CD14-positive monocyte (primary cell): ENCODE measurements around the gene KSR1. TPM values are rescaled to one million over a fixed set of nuclear protein-coding genes. Genes with fewer than 3 reads are reported as not detected.

ENCODE experiments used
- DNase-seq, 3 donors: peaks; one replicate each; pipeline ENCODE4 v3.0.0-alpha.2; 2011 to 2022
- H2AFZ ChIP-seq: 2 replicates; pipeline ENCODE4 v1.6.0; 2012; ENCODE audit warnings: mild to moderate bottlenecking, low read depth, low read length, inconsistent platforms; ENCODE audit not compliant: insufficient read depth, poor library complexity, severe bottlenecking
- H3K27ac ChIP-seq, 2 donors: 1 replicate in 1 of 2; 2 replicates in 1 of 2; pipeline ENCODE4 v1.5.1; 2012 to 2013; ENCODE audit warnings: low read length in 2 of 2, control low read depth in 1 of 2, inconsistent platforms in 1 of 2, low read depth in 1 of 2, mild to moderate bottlenecking in 1 of 2
- H3K27me3 ChIP-seq, 2 donors: one replicate each; pipeline versions ENCODE4 v1.6.0 to v1.6.1; 2011 to 2013; ENCODE audit warnings: low read length in 2 of 2; ENCODE audit not compliant: control insufficient read depth in 2 of 2, insufficient read depth in 2 of 2
- H3K36me3 ChIP-seq, 2 donors: replicated peaks in 1 of 2; 1 replicate in 1 of 2; 2 replicates in 1 of 2; pipeline versions ENCODE4 v1.5.1 to v1.6.1; 2012 to 2013; ENCODE audit warnings: low read length in 2 of 2, control low read depth in 1 of 2, inconsistent platforms in 1 of 2, mild to moderate bottlenecking in 1 of 2; ENCODE audit not compliant: insufficient read depth in 2 of 2, control insufficient read depth in 1 of 2
- H3K4me1 ChIP-seq, 2 donors: 1 replicate in 1 of 2; 2 replicates in 1 of 2; pipeline versions ENCODE4 v1.5.1 to v1.6.1; 2012 to 2013; ENCODE audit warnings: low read length in 2 of 2, control low read depth in 1 of 2, inconsistent platforms in 1 of 2, mild to moderate bottlenecking in 1 of 2, moderate library complexity in 1 of 2; ENCODE audit not compliant: insufficient read depth in 2 of 2, control insufficient read depth in 1 of 2
- H3K4me2 ChIP-seq: replicated peaks from 2 replicates; pipeline ENCODE3; 2012; ENCODE audit warnings: low read length, moderate library complexity, mild to moderate bottlenecking; ENCODE audit not compliant: poor library complexity, severe bottlenecking; ENCODE audit errors: extremely low read depth
- H3K4me3 ChIP-seq, 3 experiments: fragments of 200-600 bp in 1 of 3; sonication (generic) in 1 of 3; replicated peaks in 1 of 3; 1 replicate in 2 of 3; 2 replicates in 1 of 3; pipeline ENCODE4 v1.5.1; 2011 to 2013; ENCODE audit warnings: low read length in 3 of 3, mild to moderate bottlenecking in 3 of 3, control low read depth in 2 of 3, low read depth in 2 of 3, inconsistent platforms in 1 of 3, moderate library complexity in 1 of 3
- H3K79me2 ChIP-seq: 2 replicates; pipeline ENCODE4 v1.6.0; 2012; ENCODE audit warnings: mild to moderate bottlenecking, control low read depth, inconsistent platforms, low read length, moderate library complexity; ENCODE audit not compliant: insufficient read depth
- H3K9ac ChIP-seq: 2 replicates; pipeline ENCODE4 v1.6.0; 2017; ENCODE audit warnings: low read length, mild to moderate bottlenecking; ENCODE audit not compliant: insufficient read depth, poor library complexity, severe bottlenecking
- H3K9me3 ChIP-seq, 2 donors: replicated peaks in 1 of 2; 1 replicate in 1 of 2; 2 replicates in 1 of 2; pipeline versions ENCODE4 v1.5.1 to v1.6.1; 2012 to 2013; ENCODE audit warnings: low read length in 2 of 2, control low read depth in 1 of 2; ENCODE audit not compliant: control insufficient read depth in 1 of 2, insufficient read depth in 1 of 2
- H4K20me1 ChIP-seq: 2 replicates; pipeline ENCODE4 v1.6.0; 2012; ENCODE audit warnings: mild to moderate bottlenecking, low read length, control low read depth, moderate library complexity; ENCODE audit not compliant: insufficient read depth
- H3K27ac Mint-ChIP-seq, 7 donors: one replicate each; pipeline ENCODE4 v1.8.0; 2020; ENCODE audit warnings: mild to moderate bottlenecking in 7 of 7, mixed read lengths in 7 of 7, moderate library complexity in 6 of 7, inconsistent platforms in 2 of 7
- H3K27me3 Mint-ChIP-seq, 3 donors: one replicate each; pipeline ENCODE4 v1.8.0; 2021 to 2022; ENCODE audit warnings: low read depth in 3 of 3, mild to moderate bottlenecking in 3 of 3, mixed read lengths in 3 of 3, moderate library complexity in 3 of 3, inconsistent platforms in 1 of 3
- H3K36me3 Mint-ChIP-seq, 2 donors: one replicate each; pipeline ENCODE4 v1.8.0; 2020; ENCODE audit warnings: mixed read lengths in 2 of 2, inconsistent platforms in 1 of 2, mild to moderate bottlenecking in 1 of 2
- H3K4me1 Mint-ChIP-seq: one replicate; pipeline ENCODE4 v1.8.0; 2020; ENCODE audit warnings: mild to moderate bottlenecking, mixed read lengths
- H3K4me3 Mint-ChIP-seq, 2 donors: one replicate each; pipeline ENCODE4 v1.8.0; 2020; ENCODE audit warnings: mild to moderate bottlenecking in 2 of 2, mixed read lengths in 2 of 2, moderate library complexity in 1 of 2
- H3K9me3 Mint-ChIP-seq, 7 donors: one replicate each; pipeline ENCODE4 v1.8.0; 2020 to 2022; ENCODE audit warnings: mixed read lengths in 7 of 7, mild to moderate bottlenecking in 6 of 7, moderate library complexity in 6 of 7, inconsistent platforms in 2 of 7
- CTCF ChIP-seq: fragments of 200-600 bp; IDR thresholded peaks from one replicate; pipeline ENCODE4 v1.8.0; 2022; ENCODE audit warnings: antibody characterized with exemption, mild to moderate bottlenecking
- WGBS: methylation state at CpG from one replicate; pipeline ENCODE4 v1.1.5; 2013; ENCODE audit warnings: missing lambda C conversion rate; ENCODE audit not compliant: insufficient coverage; 5-methylcytosine and 5-hydroxymethylcytosine counted together
- intact Hi-C, 2 donors: fragments of 100-400 bp; cut with micrococcal nuclease; formaldehyde crosslinking; loops; one replicate each; pipeline versions ENCODE4 v1.15.0 to v1.15.1; 2023
- polyA plus RNA-seq, 3 donors: library from polyadenylated mRNA; depleted of rRNA in 1 of 3; unstranded in 2 of 3; stranded (reverse) in 1 of 3; fragments of 300-500 nt in 2 of 3; fragments of >200 nt in 1 of 3; fragmentation: Illumina TruSeq in 2 of 3; gene quantifications; 1 replicate in 2 of 3; 2 replicates in 1 of 3; pipeline ENCODE4 v1.2.3, GENCODE V29; 2012 to 2021

Gene KSR1
- polyA plus RNA-seq, 3 donors, result 1.2 to 111 (median 4.2) TPM

- Mint-ChIP-seq H3K4me3 (no peak overlapping the region), H3K36me3 (peaks cover 22 to 31% of the 10 kb centered on the region in 2 donors), H3K4me1 (peaks cover 39% of the 10 kb centered on the region), H3K27me3 (peaks cover 1 to 5% (median 3%) of the 10 kb centered on the region in 3 donors), H3K9me3 (no peaks in the 10 kb centered on the region), H3K27ac (no peak overlapping the region)
- Histone ChIP-seq H3K27ac (no peak overlapping the region), H3K79me2 (peaks cover 62% of the 10 kb centered on the region), H3K9me3 (no peaks in the 10 kb centered on the region), H3K36me3 (peaks cover 3 to 21% of the 10 kb centered on the region in 2 donors), H3K4me2 (no peak overlapping the region), H3K27me3 (no peaks in the 10 kb centered on the region), H2AFZ (no peak overlapping the region), H3K4me1 (peaks cover 16 to 21% of the 10 kb centered on the region in 2 donors), H3K9ac (no peak overlapping the region), H4K20me1 (peaks cover 98% of the 10 kb centered on the region), H3K4me3 (no peak overlapping the region)
- 100% methylated on average over 1 of the region's 4 CpGs for WGBS
- intact Hi-C loops, result no loop called here
- TF ChIP-seq CTCF, result no peak
- DNase-seq, result no peak
Measured at GRCh38 chr17:27547301-27547683, 91.0 kb downstream of the KSR1 start.

- Histone ChIP-seq H3K4me3 (no peak overlapping the region), H3K36me3 (peaks cover 3 to 32% of the 10 kb centered on the region in 2 donors), H4K20me1 (peaks cover 98% of the 10 kb centered on the region), H3K9ac (no peak overlapping the region), H3K27me3 (no peaks in the 10 kb centered on the region), H2AFZ (no peak overlapping the region), H3K27ac (no peak overlapping the region), H3K79me2 (peaks cover 51% of the 10 kb centered on the region), H3K9me3 (no peaks in the 10 kb centered on the region), H3K4me2 (no peak overlapping the region), H3K4me1 (peaks cover 16 to 21% of the 10 kb centered on the region in 2 donors)
- H3K27me3 Mint-ChIP-seq, result peaks cover 1 to 5% (median 3%) of the 10 kb centered on the region in 3 donors
- no peak overlapping the region for H3K4me3 Mint-ChIP-seq
- no peak for DNase-seq
- 96% methylated on average over 4 of the region's 7 CpGs for WGBS
- peaks cover 36% of the 10 kb centered on the region for H3K4me1 Mint-ChIP-seq
- TF ChIP-seq CTCF, result no peak
- peaks cover 32 to 40% of the 10 kb centered on the region in 2 donors for H3K36me3 Mint-ChIP-seq
- no peak overlapping the region for H3K27ac Mint-ChIP-seq
- intact Hi-C loops, result no loop called here
- H3K9me3 Mint-ChIP-seq, result no peaks in the 10 kb centered on the region
Measured at GRCh38 chr17:27548369-27548768, 92.1 kb downstream of the KSR1 start.
